Uterus (tissue), 4 donors: Measurements from ENCODE around the gene RSAD2. TPM values are rescaled to one million over a fixed set of nuclear protein-coding genes. Genes with fewer than 3 reads are reported as not detected.

Source experiments
- DNase-seq, 2 donors: peaks; one replicate each; pipeline ENCODE4 v3.0.0-alpha.2; 2019 to 2020
- H3K27ac ChIP-seq, 2 donors: fragments of 200-600 bp; sonication (generic); 1 replicate in 1 of 2; 2 replicates in 1 of 2; pipeline ENCODE4 v1.5.1; 2016 to 2018
- H3K27me3 ChIP-seq, 2 donors: fragments of 200-600 bp; sonication (generic); one replicate each; pipeline ENCODE4 v1.5.1; 2018 to 2019; ENCODE audit warnings: control low read depth in 1 of 2
- H3K36me3 ChIP-seq, 2 donors: fragments of 200-600 bp; sonication (generic); one replicate each; pipeline ENCODE4 v1.5.1; 2019; ENCODE audit warnings: control low read depth in 1 of 2
- H3K4me1 ChIP-seq, 2 donors: fragments of 200-600 bp; sonication (generic); one replicate each; pipeline ENCODE4 v1.5.1; 2018 to 2019; ENCODE audit warnings: control low read depth in 1 of 2
- H3K4me3 ChIP-seq, 2 donors: fragments of 200-600 bp; sonication (generic); 1 replicate in 1 of 2; 2 replicates in 1 of 2; pipeline ENCODE4 v1.5.1; 2018 to 2019; ENCODE audit warnings: mild to moderate bottlenecking in 1 of 2
- H3K9me3 ChIP-seq, 2 donors: fragments of 200-600 bp; sonication (generic); one replicate each; pipeline ENCODE4 v1.5.1; 2019; ENCODE audit warnings: control low read depth in 1 of 2
- POLR2A ChIP-seq, 2 donors: fragments of 450-650 bp; IDR thresholded peaks; one replicate each; pipeline ENCODE4 v1.6.1; 2016; ENCODE audit warnings: antibody characterized with exemption in 2 of 2, mild to moderate bottlenecking in 1 of 2, moderate library complexity in 1 of 2
- intact Hi-C: fragments of 100-400 bp; cut with DNase I; formaldehyde crosslinking; loops from one replicate; pipeline ENCODE4 v1.15.1; 2023; ENCODE audit warnings: low total_unique reads
- total RNA-seq, 4 donors: library from RNA; depleted of rRNA in 3 of 4; stranded (reverse); fragments of >200 nt in 3 of 4; gene quantifications; one replicate each; pipeline versions ENCODE4 v1.1.0 to v1.2.4, GENCODE V29; 2014 to 2023
- TF ChIP-seq, protein P1 (sequence below), 4 experiments: fragments of 200-600 bp in 2 of 4; fragments of 450-650 bp in 2 of 4; sonication (generic) in 2 of 4; IDR thresholded peaks; one replicate each; pipeline ENCODE4 v1.5.1; 2016 to 2019; ENCODE audit warnings: antibody characterized with exemption in 4 of 4, mild to moderate bottlenecking in 2 of 4, moderate library complexity in 1 of 4
- donor health status: DM: yes; HTN: yes; CAD: no.

RSAD2 gene
- total RNA-seq, 4 donors from 2014 or later: 0.29 to 14.7 (median 6.3) TPM

GRCh38 chr2:6944555-6944954, 67.0 kb downstream of the RSAD2 start:
- DNase-seq: no peak
- peaks cover 0 to 6% of the 10 kb centered on the region in 2 donors for H3K4me1 ChIP-seq
- TF ChIP-seq, protein P1, sequence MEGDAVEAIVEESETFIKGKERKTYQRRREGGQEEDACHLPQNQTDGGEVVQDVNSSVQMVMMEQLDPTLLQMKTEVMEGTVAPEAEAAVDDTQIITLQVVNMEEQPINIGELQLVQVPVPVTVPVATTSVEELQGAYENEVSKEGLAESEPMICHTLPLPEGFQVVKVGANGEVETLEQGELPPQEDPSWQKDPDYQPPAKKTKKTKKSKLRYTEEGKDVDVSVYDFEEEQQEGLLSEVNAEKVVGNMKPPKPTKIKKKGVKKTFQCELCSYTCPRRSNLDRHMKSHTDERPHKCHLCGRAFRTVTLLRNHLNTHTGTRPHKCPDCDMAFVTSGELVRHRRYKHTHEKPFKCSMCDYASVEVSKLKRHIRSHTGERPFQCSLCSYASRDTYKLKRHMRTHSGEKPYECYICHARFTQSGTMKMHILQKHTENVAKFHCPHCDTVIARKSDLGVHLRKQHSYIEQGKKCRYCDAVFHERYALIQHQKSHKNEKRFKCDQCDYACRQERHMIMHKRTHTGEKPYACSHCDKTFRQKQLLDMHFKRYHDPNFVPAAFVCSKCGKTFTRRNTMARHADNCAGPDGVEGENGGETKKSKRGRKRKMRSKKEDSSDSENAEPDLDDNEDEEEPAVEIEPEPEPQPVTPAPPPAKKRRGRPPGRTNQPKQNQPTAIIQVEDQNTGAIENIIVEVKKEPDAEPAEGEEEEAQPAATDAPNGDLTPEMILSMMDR (IDR thresholded peaks at IDR 0.05): no peak
- TF ChIP-seq POLR2A (IDR thresholded peaks at IDR 0.05): no peak
- intact Hi-C loops: no loop called here
- H3K27ac ChIP-seq: peak overlapping the region; percentile 40 to 47
- H3K27me3 ChIP-seq: no peaks in the 10 kb centered on the region
- H3K9me3 ChIP-seq: no peaks in the 10 kb centered on the region
- no peaks in the 10 kb centered on the region for H3K36me3 ChIP-seq
- no peak overlapping the region for H3K4me3 ChIP-seq

- DNase-seq: no peak
- Histone ChIP-seq H3K4me1 (peaks cover 0 to 6% of the 10 kb centered on the region in 2 donors), H3K27ac (peak overlapping the region; percentile 40 to 47), H3K27me3 (no peaks in the 10 kb centered on the region), H3K4me3 (no peak overlapping the region), H3K9me3 (no peaks in the 10 kb centered on the region), H3K36me3 (no peaks in the 10 kb centered on the region)
- intact Hi-C loops: no loop called here
- TF ChIP-seq POLR2A (IDR thresholded peaks at IDR 0.05): no peak
- TF ChIP-seq, protein P1 (IDR thresholded peaks at IDR 0.05): no peak
Measured at GRCh38 chr2:6945087-6945813, 67.7 kb downstream of the RSAD2 start.

DNA sequence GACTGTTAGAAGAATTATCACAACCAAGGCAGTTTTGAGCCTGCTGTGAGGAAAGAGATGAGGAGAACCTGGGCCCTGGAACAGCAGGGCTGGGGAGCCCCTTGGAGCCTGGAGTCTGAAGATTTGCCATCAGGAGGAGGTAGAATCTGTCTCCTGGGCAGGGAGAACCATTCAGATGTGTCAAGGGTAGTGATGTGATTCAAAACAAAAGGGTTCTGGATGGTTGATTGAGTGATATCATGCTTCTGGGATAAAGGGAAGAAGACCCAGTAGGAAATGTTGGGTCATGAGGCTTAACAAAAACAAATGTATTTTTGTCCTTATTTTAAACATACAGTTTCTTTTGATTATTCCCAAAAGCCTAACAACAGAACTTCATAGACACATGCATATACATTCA, 68.2 kb downstream of the RSAD2 start:
- DNase-seq: no peak

GRCh38 chr2:6946722-6947121, 69.1 kb downstream of the RSAD2 start:
- no peaks in the 10 kb centered on the region for H3K27me3 ChIP-seq
- H3K36me3 ChIP-seq: no peaks in the 10 kb centered on the region
- no peak overlapping the region for H3K27ac ChIP-seq
- TF ChIP-seq, protein P1 (IDR thresholded peaks at IDR 0.05): no peak
- TF ChIP-seq POLR2A (IDR thresholded peaks at IDR 0.05): no peak
- no peaks in the 10 kb centered on the region for H3K9me3 ChIP-seq
- intact Hi-C loops: no loop called here
- no peak for DNase-seq
- peaks cover 0 to 6% of the 10 kb centered on the region in 2 donors for H3K4me1 ChIP-seq
- H3K4me3 ChIP-seq: no peak overlapping the region

More for the DNA sequence above, 68.2 kb downstream of the RSAD2 start:
- H3K27me3 ChIP-seq: no peaks in the 10 kb centered on the region
- H3K27ac ChIP-seq: peak overlapping the region; percentile 24 to 37
- no peaks in the 10 kb centered on the region for H3K9me3 ChIP-seq
- TF ChIP-seq, protein P1 (IDR thresholded peaks at IDR 0.05): no peak
- TF ChIP-seq POLR2A (IDR thresholded peaks at IDR 0.05): no peak
- H3K4me3 ChIP-seq: no peak overlapping the region
- intact Hi-C loops: no loop called here
- peaks cover 0 to 6% of the 10 kb centered on the region in 2 donors for H3K4me1 ChIP-seq
- no peaks in the 10 kb centered on the region for H3K36me3 ChIP-seq

Other genes starting within 250 kb of the RSAD2 start
- gene CMPK2, start 11.9 kb upstream of the RSAD2 start, total RNA-seq: 1 to 10 TPM; 2.9 to 9.7 (median 8.0) TPM
- 100 to 1,000 TPM in 1 of 4 donors, 10 to 100 TPM in 3; 22.5 to 103 (median 63.0) TPM for gene RNF144A, start 39.6 kb downstream of the RSAD2 start, total RNA-seq